HepG2 (cell line): ENCODE data around the gene SSBP4. TPM values are rescaled to one million over a fixed set of nuclear protein-coding genes. Genes with fewer than 3 reads are reported as not detected.

Experiments used
- HNRNPUL1 ChIP-seq: fragments of 200-400 bp; formaldehyde crosslinking; IDR thresholded peaks from 2 replicates; pipeline ENCODE4 v1.6.1; 2017; ENCODE audit warnings: low read depth, mild to moderate bottlenecking, low read length, moderate library complexity
- ISX ChIP-seq: sonication (generic); formaldehyde crosslinking; conservative IDR thresholded peaks from 2 replicates; pipeline ENCODE4 v1.5.0; 2020; ENCODE audit warnings: missing genetic modification reagents
- KDM3A ChIP-seq: IDR thresholded peaks from 2 replicates; pipeline ENCODE4 v1.6.1; 2018; ENCODE audit warnings: low read depth, missing compliant biosample characterization
- MTF2 ChIP-seq: sonication (generic); formaldehyde crosslinking; IDR thresholded peaks from 2 replicates; pipeline ENCODE4 v1.5.0; 2020; ENCODE audit warnings: missing genetic modification reagents, borderline replicate concordance
- NBN ChIP-seq: fragments of 450-650 bp; conservative IDR thresholded peaks from 2 replicates; pipeline ENCODE4 v1.6.1; 2017
- SAP130 ChIP-seq: IDR thresholded peaks from 2 replicates; pipeline ENCODE4 v1.6.1; 2016; ENCODE audit warnings: low read depth
- SIX1 ChIP-seq: sonication (generic); formaldehyde crosslinking; IDR thresholded peaks from 2 replicates; pipeline ENCODE4 v1.4.0; 2020; ENCODE audit warnings: missing genetic modification reagents, borderline replicate concordance
- SRSF4 ChIP-seq: fragments of 200-400 bp; formaldehyde crosslinking; IDR thresholded peaks from one replicate; pipeline ENCODE4 v1.6.1; 2018; ENCODE audit warnings: mild to moderate bottlenecking, low read depth, low read length, moderate library complexity; ENCODE audit not compliant: poor library complexity, severe bottlenecking
- ZKSCAN5 ChIP-seq: sonication (generic); formaldehyde crosslinking; IDR thresholded peaks from 2 replicates; pipeline ENCODE4 v1.5.1; 2020; ENCODE audit warnings: mild to moderate bottlenecking, missing genetic modification reagents
- ZNF335 ChIP-seq: sonication (generic); formaldehyde crosslinking; IDR thresholded peaks from 2 replicates; pipeline ENCODE4 v1.4.0; 2020; ENCODE audit warnings: missing genetic modification reagents
- ZNF350 ChIP-seq: sonication (generic); formaldehyde crosslinking; IDR thresholded peaks from 2 replicates; pipeline ENCODE4 v1.4.0; 2020; ENCODE audit warnings: mild to moderate bottlenecking, low read depth, missing genetic modification reagents, borderline replicate concordance
- ZNF703 ChIP-seq: sonication (generic); formaldehyde crosslinking; IDR thresholded peaks from 2 replicates; pipeline ENCODE4 v1.5.1; 2020; ENCODE audit warnings: missing genetic modification reagents, mild to moderate bottlenecking, moderate library complexity, borderline replicate concordance
- polyA plus RNA-seq, 8 experiments: library from polyadenylated mRNA; depleted of rRNA in 3 of 8; stranded (reverse) in 7 of 8; unstranded in 1 of 8; fragments of >200 nt; fragmentation: Illumina TruSeq in 4 of 8; extraction: Trizol in 4 of 8; gene quantifications; 2 replicates each; pipeline versions ENCODE4 v1.2.1 to v1.2.3, GENCODE V29; 2011 to 2016; ENCODE audit warnings: low read depth in 4 of 8, missing spikeins in 1 of 8, mixed read lengths in 1 of 8; ENCODE audit not compliant: insufficient read depth in 1 of 8
- total RNA-seq, 5 experiments: library from RNA; depleted of rRNA; stranded (reverse); fragments of >200 nt; fragmentation: Illumina TruSeq; extraction: Trizol; gene quantifications; 2 replicates each; pipeline ENCODE4 v1.2.3, GENCODE V29; 2016; ENCODE audit warnings: low read depth in 1 of 5
- TF ChIP-seq, protein P1 (sequence below): sonication (generic); formaldehyde crosslinking; IDR thresholded peaks from 2 replicates; pipeline ENCODE4 v1.4.0; 2020; ENCODE audit warnings: missing genetic modification reagents
- TF ChIP-seq, protein P2 (sequence below): sonication (generic); formaldehyde crosslinking; IDR thresholded peaks from 2 replicates; pipeline ENCODE4 v1.5.0; 2020; ENCODE audit warnings: missing genetic modification reagents
- TF ChIP-seq, protein P3 (sequence below): sonication (generic); formaldehyde crosslinking; IDR thresholded peaks from 2 replicates; pipeline ENCODE4 v1.5.1; 2020; ENCODE audit warnings: mild to moderate bottlenecking, moderate library complexity, missing genetic modification reagents
- TF ChIP-seq, protein P4 (sequence below): sonication (generic); formaldehyde crosslinking; IDR thresholded peaks from 2 replicates; pipeline ENCODE4 v1.8.1; 2023; ENCODE audit warnings: mild to moderate bottlenecking, missing genetic modification reagents, borderline replicate concordance
- TF ChIP-seq, protein P5 (sequence below): conservative IDR thresholded peaks from 2 replicates; pipeline ENCODE4 v1.6.1; 2018; ENCODE audit warnings: missing genetic modification reagents
- TF ChIP-seq, protein P6 (sequence below): sonication (generic); formaldehyde crosslinking; IDR thresholded peaks from 2 replicates; pipeline ENCODE4 v1.5.0; 2020; ENCODE audit warnings: mild to moderate bottlenecking, missing genetic modification reagents, moderate library complexity
- TF ChIP-seq, protein P7 (sequence below): IDR thresholded peaks from 2 replicates; pipeline ENCODE4 v1.6.1; 2018; ENCODE audit warnings: missing genetic modification reagents
- TF ChIP-seq, protein P8 (sequence below): sonication (generic); formaldehyde crosslinking; conservative IDR thresholded peaks from 2 replicates; pipeline ENCODE4 v1.4.0; 2020; ENCODE audit warnings: missing genetic modification reagents

The SSBP4 gene
- total and polyA plus RNA-seq, 2 of the 13 experiments (the other 11 are each of a cell fraction or from before 2014, with no cell fraction given), result 20.8 to 39.5 TPM

DNA sequence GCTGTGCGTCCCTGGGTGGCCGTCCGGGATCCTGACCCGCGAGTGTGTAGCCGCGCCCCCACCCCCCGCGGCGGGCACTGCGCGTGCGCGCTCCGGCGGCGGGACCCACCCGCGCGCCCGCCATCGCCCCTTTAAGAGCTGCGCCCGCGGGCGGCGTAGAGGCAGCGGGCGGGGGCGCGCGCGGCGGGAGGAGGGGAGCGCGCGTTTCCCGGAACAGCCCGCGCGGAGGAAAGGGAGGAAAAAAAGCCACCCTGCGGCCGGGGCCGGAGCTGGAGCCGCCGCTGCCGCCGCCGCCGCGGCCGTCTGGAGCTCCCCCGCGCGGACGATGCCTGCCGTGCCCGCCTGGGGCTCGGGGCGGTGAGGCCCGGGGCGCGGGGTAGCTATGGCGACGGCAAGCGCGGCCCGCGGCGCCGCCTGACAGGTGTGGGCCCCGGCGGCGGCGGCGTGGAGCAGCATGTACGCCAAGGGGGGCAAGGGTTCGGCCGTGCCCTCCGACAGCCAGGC lies at the start of gene SSBP4 (continued):
- TF ChIP-seq MTF2 (CRISPR knock-in tag) (no peak), ZNF350 (no peak), HNRNPUL1 (no peak), ZNF335 (CRISPR knock-in tag) (no peak), KDM3A (CRISPR knock-in tag) (no peak), ISX (CRISPR knock-in tag) (no peak), ZKSCAN5 (CRISPR knock-in tag) (no peak), SAP130 (CRISPR knock-in tag) (peak; percentile 55), NBN (no peak), SRSF4 (no peak), SIX1 (CRISPR knock-in tag) (no peak), ZNF703 (no peak)
- TF ChIP-seq, protein P1, sequence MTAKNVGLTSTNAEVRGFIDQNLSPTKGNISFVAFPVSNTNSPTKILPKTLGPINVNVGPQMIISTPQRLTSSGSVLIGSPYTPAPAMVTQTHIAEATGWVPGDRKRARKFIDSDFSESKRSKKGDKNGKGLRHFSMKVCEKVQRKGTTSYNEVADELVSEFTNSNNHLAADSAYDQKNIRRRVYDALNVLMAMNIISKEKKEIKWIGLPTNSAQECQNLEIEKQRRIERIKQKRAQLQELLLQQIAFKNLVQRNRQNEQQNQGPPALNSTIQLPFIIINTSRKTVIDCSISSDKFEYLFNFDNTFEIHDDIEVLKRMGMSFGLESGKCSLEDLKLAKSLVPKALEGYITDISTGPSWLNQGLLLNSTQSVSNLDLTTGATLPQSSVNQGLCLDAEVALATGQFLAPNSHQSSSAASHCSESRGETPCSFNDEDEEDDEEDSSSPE, result peak; percentile 50
- TF ChIP-seq, protein P2, sequence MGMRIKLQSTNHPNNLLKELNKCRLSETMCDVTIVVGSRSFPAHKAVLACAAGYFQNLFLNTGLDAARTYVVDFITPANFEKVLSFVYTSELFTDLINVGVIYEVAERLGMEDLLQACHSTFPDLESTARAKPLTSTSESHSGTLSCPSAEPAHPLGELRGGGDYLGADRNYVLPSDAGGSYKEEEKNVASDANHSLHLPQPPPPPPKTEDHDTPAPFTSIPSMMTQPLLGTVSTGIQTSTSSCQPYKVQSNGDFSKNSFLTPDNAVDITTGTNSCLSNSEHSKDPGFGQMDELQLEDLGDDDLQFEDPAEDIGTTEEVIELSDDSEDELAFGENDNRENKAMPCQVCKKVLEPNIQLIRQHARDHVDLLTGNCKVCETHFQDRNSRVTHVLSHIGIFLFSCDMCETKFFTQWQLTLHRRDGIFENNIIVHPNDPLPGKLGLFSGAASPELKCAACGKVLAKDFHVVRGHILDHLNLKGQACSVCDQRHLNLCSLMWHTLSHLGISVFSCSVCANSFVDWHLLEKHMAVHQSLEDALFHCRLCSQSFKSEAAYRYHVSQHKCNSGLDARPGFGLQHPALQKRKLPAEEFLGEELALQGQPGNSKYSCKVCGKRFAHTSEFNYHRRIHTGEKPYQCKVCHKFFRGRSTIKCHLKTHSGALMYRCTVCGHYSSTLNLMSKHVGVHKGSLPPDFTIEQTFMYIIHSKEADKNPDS (CRISPR knock-in tag), result no peak
- TF ChIP-seq, protein P3, sequence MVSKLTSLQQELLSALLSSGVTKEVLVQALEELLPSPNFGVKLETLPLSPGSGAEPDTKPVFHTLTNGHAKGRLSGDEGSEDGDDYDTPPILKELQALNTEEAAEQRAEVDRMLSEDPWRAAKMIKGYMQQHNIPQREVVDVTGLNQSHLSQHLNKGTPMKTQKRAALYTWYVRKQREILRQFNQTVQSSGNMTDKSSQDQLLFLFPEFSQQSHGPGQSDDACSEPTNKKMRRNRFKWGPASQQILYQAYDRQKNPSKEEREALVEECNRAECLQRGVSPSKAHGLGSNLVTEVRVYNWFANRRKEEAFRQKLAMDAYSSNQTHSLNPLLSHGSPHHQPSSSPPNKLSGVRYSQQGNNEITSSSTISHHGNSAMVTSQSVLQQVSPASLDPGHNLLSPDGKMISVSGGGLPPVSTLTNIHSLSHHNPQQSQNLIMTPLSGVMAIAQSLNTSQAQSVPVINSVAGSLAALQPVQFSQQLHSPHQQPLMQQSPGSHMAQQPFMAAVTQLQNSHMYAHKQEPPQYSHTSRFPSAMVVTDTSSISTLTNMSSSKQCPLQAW (CRISPR knock-in tag), result no peak
- TF ChIP-seq, protein P4, sequence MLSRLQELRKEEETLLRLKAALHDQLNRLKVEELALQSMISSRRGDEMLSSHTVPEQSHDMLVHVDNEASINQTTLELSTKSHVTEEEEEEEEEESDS (CRISPR knock-in tag), result no peak
- TF ChIP-seq, protein P5, sequence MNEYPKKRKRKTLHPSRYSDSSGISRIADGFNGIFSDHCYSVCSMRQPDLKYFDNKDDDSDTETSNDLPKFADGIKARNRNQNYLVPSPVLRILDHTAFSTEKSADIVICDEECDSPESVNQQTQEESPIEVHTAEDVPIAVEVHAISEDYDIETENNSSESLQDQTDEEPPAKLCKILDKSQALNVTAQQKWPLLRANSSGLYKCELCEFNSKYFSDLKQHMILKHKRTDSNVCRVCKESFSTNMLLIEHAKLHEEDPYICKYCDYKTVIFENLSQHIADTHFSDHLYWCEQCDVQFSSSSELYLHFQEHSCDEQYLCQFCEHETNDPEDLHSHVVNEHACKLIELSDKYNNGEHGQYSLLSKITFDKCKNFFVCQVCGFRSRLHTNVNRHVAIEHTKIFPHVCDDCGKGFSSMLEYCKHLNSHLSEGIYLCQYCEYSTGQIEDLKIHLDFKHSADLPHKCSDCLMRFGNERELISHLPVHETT (CRISPR knock-in tag), result no peak; the same call in 1 of the 2 replicates
- TF ChIP-seq, protein P6, sequence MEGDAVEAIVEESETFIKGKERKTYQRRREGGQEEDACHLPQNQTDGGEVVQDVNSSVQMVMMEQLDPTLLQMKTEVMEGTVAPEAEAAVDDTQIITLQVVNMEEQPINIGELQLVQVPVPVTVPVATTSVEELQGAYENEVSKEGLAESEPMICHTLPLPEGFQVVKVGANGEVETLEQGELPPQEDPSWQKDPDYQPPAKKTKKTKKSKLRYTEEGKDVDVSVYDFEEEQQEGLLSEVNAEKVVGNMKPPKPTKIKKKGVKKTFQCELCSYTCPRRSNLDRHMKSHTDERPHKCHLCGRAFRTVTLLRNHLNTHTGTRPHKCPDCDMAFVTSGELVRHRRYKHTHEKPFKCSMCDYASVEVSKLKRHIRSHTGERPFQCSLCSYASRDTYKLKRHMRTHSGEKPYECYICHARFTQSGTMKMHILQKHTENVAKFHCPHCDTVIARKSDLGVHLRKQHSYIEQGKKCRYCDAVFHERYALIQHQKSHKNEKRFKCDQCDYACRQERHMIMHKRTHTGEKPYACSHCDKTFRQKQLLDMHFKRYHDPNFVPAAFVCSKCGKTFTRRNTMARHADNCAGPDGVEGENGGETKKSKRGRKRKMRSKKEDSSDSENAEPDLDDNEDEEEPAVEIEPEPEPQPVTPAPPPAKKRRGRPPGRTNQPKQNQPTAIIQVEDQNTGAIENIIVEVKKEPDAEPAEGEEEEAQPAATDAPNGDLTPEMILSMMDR, result peak; percentile 34; the same call in 1 of the 2 replicates
- TF ChIP-seq, protein P7, sequence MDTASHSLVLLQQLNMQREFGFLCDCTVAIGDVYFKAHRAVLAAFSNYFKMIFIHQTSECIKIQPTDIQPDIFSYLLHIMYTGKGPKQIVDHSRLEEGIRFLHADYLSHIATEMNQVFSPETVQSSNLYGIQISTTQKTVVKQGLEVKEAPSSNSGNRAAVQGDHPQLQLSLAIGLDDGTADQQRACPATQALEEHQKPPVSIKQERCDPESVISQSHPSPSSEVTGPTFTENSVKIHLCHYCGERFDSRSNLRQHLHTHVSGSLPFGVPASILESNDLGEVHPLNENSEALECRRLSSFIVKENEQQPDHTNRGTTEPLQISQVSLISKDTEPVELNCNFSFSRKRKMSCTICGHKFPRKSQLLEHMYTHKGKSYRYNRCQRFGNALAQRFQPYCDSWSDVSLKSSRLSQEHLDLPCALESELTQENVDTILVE (CRISPR knock-in tag), result no peak
- TF ChIP-seq, protein P8, sequence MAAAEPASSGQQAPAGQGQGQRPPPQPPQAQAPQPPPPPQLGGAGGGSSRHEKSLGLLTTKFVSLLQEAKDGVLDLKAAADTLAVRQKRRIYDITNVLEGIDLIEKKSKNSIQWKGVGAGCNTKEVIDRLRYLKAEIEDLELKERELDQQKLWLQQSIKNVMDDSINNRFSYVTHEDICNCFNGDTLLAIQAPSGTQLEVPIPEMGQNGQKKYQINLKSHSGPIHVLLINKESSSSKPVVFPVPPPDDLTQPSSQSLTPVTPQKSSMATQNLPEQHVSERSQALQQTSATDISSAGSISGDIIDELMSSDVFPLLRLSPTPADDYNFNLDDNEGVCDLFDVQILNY (CRISPR knock-in tag), result no peak
